ENCODE data around the gene PPP1R13B. TPM values are rescaled to one million over a fixed set of nuclear protein-coding genes. Genes with fewer than 3 reads are reported as not detected.

The PPP1R13B gene
- total RNA-seq, 4 donors from 2014 or later = 12.7 to 25.0 (median 20.6) TPM

DNA sequence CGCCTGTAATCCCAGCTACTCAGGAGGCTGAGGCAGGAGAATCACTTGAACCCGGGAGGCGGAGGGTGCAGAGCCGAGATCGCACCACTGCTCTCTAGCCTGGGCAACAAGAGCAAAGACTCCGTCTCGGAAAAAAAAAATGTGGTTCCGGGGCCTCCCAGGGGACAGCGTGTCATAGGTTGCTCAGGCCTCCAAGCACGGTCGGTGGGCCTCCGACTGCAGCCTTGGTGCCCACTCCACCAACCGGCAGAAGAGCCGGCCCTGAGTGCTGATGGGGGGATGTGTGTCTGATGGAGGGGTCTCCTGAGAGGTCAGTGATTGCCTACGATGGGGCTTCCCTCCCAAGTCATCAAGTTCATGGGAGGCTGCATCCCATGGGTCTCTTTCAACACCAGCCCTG lies 115.9 kb downstream of the PPP1R13B start:
- TF ChIP-seq, protein P1, sequence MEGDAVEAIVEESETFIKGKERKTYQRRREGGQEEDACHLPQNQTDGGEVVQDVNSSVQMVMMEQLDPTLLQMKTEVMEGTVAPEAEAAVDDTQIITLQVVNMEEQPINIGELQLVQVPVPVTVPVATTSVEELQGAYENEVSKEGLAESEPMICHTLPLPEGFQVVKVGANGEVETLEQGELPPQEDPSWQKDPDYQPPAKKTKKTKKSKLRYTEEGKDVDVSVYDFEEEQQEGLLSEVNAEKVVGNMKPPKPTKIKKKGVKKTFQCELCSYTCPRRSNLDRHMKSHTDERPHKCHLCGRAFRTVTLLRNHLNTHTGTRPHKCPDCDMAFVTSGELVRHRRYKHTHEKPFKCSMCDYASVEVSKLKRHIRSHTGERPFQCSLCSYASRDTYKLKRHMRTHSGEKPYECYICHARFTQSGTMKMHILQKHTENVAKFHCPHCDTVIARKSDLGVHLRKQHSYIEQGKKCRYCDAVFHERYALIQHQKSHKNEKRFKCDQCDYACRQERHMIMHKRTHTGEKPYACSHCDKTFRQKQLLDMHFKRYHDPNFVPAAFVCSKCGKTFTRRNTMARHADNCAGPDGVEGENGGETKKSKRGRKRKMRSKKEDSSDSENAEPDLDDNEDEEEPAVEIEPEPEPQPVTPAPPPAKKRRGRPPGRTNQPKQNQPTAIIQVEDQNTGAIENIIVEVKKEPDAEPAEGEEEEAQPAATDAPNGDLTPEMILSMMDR (IDR thresholded peaks at IDR 0.05) = no peak
- TF ChIP-seq POLR2A (IDR thresholded peaks at IDR 0.05) = no peak
- peak overlapping the region in 2 of 4 donors; percentile 9 to 68 for H3K27ac ChIP-seq
- no peaks in the 10 kb centered on the region for H3K9me3 ChIP-seq
- no peak for DNase-seq
- H3K27me3 ChIP-seq = no peaks in the 10 kb centered on the region
- H3K4me1 ChIP-seq = peaks cover 35 to 95% (median 61%) of the 10 kb centered on the region in 3 donors
- H3K4me3 ChIP-seq = no peak overlapping the region
- 92 to 98% methylated on average over 9 of the region's 15 CpGs for WGBS, 2 donors
- peaks cover 19 to 95% (median 24%) of the 10 kb centered on the region in 3 donors for H3K36me3 ChIP-seq
- intact Hi-C loops (cut with DNase I) = no loop called here

DNA sequence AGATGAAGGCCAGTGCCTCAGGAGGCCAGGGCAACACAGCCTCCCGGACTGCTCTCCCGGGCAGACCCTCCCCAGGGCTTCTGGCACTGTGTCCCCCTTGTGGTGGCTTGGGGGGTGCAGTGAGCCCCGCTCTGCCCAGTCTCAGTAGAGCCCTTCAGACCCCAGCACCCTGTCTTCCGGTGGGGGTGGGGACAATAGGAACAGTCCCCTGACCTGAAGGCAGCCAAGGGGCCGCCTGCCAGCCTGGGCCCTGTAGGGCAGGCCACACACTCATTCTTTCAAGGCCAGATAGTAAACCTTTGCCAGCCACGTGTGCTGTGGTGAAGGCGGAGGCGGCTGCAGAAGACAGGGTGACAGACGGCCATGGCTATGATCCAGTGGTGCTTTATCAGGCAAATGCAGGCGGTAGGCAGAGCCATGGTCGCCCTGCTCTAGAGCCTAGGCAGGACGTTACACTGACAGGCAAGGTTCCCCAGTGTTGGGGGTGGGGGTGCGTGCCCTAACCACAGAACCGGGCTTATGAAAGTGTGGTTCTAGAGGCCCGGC lies 116.8 kb downstream of the PPP1R13B start:
- DNase-seq = no peak
- Histone ChIP-seq H3K36me3 (peaks cover 19 to 95% (median 24%) of the 10 kb centered on the region in 3 donors), H3K9me3 (no peaks in the 10 kb centered on the region), H3K27ac (peak overlapping the region in 3 of 4 donors; percentile 37 to 53 (median 51)), H3K4me1 (peaks cover 26 to 95% (median 52%) of the 10 kb centered on the region in 3 donors), H3K4me3 (no peak overlapping the region), H3K27me3 (no peaks in the 10 kb centered on the region)
- WGBS, 2 donors = 50 to 55% methylated on average over 3 to 5 of the region's 15 CpGs
- no peak for TF ChIP-seq POLR2A (IDR thresholded peaks at IDR 0.05)
- TF ChIP-seq, protein P1 (IDR thresholded peaks at IDR 0.05) = no peak
- intact Hi-C loops (cut with DNase I) = no loop called here

DNA sequence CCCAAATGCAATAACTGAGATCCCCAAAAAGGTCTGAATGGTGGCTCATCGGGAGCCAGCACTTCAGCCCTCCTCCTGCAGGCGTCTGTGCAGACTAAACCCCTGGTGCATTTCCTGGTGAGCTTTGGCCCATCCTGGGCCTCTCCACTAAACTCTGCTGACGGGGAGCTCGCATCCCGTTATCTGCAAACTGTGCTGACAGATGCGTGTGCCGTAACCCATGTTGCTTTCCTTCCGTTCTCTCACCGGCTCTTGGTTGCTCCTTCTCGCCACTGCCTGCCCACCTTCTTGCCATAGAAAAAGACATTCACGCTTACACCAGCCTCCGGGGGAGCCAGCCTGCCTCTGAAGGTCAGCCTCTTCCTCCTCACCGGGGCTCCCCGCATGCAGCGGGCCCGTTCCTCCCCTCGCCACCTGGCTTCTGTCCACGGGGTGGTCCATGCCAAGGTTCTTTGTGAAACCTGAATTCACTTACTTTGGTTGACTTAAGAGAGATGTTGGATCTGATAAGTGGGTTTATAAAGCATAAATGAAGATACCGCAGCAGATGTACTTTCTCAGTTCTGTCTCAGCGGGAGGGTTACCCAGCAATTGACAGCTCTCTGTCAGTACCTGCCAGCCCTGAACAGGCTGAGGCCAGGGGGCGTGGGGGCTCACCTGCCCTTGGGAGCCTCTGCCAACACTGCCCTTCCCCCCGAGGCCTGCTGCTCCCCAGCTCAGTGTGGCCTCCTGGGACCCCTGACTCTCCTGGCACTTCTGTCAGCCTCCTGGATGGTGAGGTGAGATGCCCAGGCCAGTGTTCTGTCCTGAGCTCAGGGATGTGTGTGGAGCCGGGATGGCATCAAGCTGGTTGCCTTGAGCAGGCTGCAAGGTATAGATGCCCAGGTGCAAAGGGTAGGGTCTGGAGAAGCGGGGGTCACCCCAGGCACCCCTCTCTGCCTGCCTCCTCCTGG lies 117.6 kb downstream of the PPP1R13B start:
- no peak for TF ChIP-seq POLR2A (IDR thresholded peaks at IDR 0.05)
- TF ChIP-seq, protein P1 (IDR thresholded peaks at IDR 0.05) = peak in 2 of 6 experiments; percentile 19 to 42
- Histone ChIP-seq H3K27me3 (no peaks in the 10 kb centered on the region), H3K9me3 (no peaks in the 10 kb centered on the region), H3K27ac (peak overlapping the region; percentile 18 to 53 (median 44)), H3K4me1 (peaks cover 22 to 95% (median 51%) of the 10 kb centered on the region in 3 donors), H3K36me3 (peaks cover 19 to 93% (median 28%) of the 10 kb centered on the region in 3 donors), H3K4me3 (no peak overlapping the region)
- 50 to 56% methylated on average over 17 to 21 of the region's 24 CpGs for WGBS, 2 donors
- intact Hi-C loops (cut with DNase I) = no loop called here
- DNase-seq = no peak

DNA sequence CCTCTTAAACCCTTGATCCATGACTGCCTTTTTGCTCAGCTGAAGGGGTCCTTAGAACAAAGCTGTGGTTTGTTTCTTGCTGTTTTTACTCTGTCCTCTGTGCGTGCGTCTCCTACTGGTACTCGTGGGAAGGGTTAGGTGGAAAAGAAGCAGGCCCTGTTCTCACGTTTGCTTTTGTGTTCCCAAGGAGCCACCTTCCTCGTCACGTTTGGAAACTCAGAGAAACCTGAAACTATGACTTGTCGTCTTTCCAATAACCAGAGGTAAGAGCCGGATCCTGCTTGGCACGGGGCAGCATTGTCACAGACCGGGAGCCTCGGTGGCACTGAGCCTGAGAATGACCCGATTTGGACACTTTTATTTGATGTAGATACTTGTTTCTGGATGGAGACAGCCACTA lies 118.7 kb downstream of the PPP1R13B start:
- DNase-seq = no peak
- intact Hi-C loops (cut with DNase I) = no loop called here
- H3K36me3 ChIP-seq = peaks cover 19 to 86% (median 23%) of the 10 kb centered on the region in 3 donors
- H3K9me3 ChIP-seq = no peaks in the 10 kb centered on the region
- H3K4me3 ChIP-seq = no peak overlapping the region
- TF ChIP-seq, protein P1 (IDR thresholded peaks at IDR 0.05) = peak in 3 of 6 experiments; percentile 22 to 33 (median 27)
- no peak for TF ChIP-seq POLR2A (IDR thresholded peaks at IDR 0.05)
- peak overlapping the region; percentile 37 to 55 (median 52) for H3K27ac ChIP-seq
- peaks cover 32 to 95% (median 49%) of the 10 kb centered on the region in 3 donors for H3K4me1 ChIP-seq
- 42 to 53% methylated on average over 11 to 12 of the region's 12 CpGs for WGBS, 2 donors
- H3K27me3 ChIP-seq = no peaks in the 10 kb centered on the region

DNA sequence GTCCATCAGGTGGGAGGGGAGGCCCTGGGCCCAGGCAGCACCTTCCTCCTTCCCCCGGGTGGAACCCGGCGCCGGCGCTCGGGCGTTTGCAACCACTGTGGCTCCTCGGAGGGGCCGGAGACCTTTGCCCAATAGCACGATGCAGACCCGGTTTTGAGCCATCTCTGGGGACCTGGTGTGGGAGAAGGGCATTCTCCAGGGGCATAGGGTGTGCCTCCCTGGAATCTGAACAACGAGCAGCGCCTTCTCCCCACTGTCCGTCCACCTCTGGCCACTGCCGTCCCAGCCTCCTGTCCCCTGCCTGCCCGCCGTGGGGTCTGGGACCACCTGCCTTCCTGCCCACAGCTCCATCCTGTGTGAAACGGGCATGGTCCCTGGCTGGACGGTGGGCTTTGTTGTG lies 119.2 kb downstream of the PPP1R13B start:
- Histone ChIP-seq H3K9me3 (no peaks in the 10 kb centered on the region), H3K27me3 (no peaks in the 10 kb centered on the region), H3K4me1 (peaks cover 38 to 95% (median 50%) of the 10 kb centered on the region in 3 donors), H3K36me3 (peaks cover 19 to 80% (median 23%) of the 10 kb centered on the region in 3 donors), H3K27ac (peak overlapping the region in 3 of 4 donors; percentile 37 to 55 (median 53)), H3K4me3 (no peak overlapping the region)
- no peak for DNase-seq
- TF ChIP-seq, protein P1 (IDR thresholded peaks at IDR 0.05) = no peak
- TF ChIP-seq POLR2A (IDR thresholded peaks at IDR 0.05) = no peak
- 80 to 91% methylated on average over 6 to 7 of the region's 19 CpGs for WGBS, 2 donors
- intact Hi-C loops (cut with DNase I) = no loop called here

Data from esophagus squamous epithelium (tissue), 5 donors.